NCI-H128 (cell line): ENCODE measurements around the gene MSLN.
"Not testable (repeated sequence)": the region's sequence is repeated elsewhere in the genome, so short reads cannot be mapped to it uniquely, and the experiment has no call there.

Experiments used
- DNase-seq: peaks from one replicate; lab custom pipeline; 2025; ENCODE audit not compliant: unreplicated experiment; lab: John Stamatoyannopoulos, UW

Gene MSLN

DNA sequence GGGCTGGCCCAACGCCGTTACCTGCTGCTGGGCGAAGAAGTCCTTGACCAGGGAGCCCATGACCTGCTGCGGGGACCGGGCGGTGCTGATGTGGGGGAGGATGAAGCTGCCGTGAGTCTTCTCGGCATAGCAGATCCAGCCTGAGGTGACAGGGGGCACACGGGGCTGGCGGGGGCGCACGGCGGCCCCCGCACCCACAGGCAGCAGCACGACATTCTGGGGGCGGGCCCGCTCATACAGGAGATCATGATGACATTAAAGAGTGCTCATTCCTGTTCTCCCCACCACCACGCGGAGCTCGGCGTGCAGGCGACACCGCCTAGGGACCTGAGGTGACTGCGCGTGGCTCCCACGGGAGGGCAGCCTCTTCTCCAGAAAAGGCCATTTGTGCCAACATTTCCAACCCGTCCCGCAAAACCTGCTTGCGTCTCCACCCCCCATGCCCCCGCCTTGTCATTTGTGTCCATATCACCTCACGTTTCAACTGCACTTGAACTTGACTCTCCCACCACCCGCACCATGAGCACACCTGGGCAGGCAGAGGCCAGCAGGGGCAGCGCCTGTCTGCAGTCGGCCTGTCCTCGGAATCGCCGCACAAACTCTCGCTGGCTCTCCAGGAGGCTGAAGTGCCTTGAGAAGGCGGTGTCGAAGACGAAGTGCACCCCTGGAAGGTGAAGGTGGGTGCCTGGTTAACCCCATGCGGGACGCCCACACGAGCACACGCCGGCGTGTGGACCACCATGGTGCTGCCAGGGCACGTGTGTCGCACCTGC, 26.1 kb upstream of the MSLN start:
- no peak for DNase-seq

GRCh38 chr16:734981-735881, 25.3 kb upstream of the MSLN start:
- no peak for DNase-seq

DNA sequence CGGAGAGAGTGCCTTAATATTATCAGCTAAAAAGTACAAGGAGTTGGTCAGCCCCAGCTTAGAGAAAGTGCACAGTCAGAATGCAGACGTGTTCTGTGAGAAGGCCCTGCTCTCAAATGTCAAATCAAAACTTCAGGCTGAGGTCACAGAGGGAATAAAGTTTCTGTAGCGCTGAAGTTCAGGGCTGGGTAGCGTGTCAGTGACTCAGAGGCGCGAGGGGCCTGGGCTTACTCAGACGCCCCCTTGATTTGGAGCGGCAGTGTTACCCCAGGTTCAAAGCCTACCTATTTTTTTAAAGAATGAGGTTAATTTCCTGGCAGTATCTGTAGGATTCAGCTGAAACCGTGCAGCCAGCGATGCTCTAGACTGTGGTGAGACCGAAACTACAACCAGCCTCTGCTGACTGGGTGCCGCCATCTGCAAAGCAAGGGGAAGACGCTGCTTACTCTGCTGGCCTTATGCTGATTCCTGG, 24.5 kb upstream of the MSLN start:
- DNase-seq = no peak

DNA sequence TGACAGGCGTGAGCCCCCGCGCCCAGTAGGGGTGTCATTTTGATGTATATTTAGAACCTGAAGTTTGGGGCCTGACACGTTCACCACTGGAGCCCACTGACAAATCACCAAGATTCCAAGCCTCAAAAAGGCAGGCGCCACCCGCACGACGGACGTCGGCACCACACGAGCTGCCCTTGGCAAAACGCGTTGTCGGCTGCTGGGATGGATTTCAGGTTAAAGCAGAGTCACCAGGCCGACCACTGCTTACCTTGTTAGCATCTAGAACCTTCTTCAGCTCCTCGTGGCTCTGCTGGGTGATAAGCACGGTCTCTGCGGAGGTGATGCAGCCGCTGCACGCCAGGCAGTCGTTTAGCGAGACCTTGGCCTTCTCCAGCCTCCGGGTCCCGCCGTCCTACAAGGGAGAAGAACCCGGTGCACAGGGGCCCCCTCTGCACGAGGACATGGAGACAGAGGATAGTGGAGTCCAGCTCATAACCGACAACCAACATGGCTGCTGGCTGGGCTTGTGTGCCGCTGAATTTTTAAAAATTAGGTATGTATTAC, 23.5 kb upstream of the MSLN start:
- no peak for DNase-seq

- no peak for DNase-seq
Observed at GRCh38 chr16:739560-740458, 20.7 kb upstream of the MSLN start.

GRCh38 chr16:740459-740763, 20.1 kb upstream of the MSLN start:
- DNase-seq = no peak

GRCh38 chr16:740764-741505, 19.6 kb upstream of the MSLN start, which contains the start of gene CIAO3:
CIAO3 (minus strand) TSS chr16:740997; CDS start chr16:740985, 12 bp downstream.
- DNase-seq = peak; percentile 46

- no peak for DNase-seq
Observed at GRCh38 chr16:741986-742629, 18.4 kb upstream of the MSLN start.

- DNase-seq = not testable (repeated sequence)
Observed at GRCh38 chr16:742894-743293, 17.6 kb upstream of the MSLN start.

- no peak for DNase-seq
Observed at GRCh38 chr16:743794-744500, 16.6 kb upstream of the MSLN start.

DNA sequence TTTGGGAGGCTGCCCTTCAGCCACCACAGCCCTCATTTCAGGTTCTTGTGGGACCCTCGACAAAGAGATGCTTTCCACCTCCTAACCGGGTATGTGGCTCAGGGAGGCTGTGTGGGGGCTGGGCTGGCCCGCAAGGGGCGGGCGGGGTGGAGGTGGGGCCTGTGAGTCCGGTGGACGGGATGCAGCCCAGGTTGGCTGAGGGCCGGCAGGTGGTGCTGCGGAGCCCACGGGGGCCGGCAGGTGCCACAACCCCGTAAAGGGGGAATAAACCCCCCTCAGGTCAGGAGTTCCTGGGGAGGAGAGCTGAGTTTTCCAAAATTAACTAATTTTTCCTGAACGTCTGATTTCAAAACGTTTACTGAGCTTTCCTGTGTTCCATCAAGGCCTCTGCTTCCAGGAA, 14.8 kb upstream of the MSLN start:
- DNase-seq = no peak

DNA sequence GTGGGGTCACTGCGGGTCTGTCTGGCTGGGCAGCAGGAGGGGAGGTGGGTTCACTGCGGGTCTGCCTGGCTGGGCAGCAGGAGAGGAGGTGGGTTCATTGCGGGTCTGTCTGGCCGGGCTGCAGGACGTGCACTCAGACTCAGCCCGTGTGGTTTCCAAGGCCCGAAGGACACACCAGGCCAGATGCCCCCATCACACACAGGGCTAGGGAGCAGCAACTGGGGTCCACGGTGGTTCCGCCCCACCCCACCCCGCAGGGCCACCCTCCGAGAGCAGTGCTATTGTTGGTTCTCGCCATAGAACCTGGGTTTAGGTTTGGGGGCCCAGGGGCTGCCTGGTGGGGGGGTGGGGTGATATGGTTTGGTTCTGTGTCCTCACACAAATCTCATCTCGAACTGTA, 13.9 kb upstream of the MSLN start:
- DNase-seq = no peak

GRCh38 chr16:747978-748746, 12.4 kb upstream of the MSLN start:
- DNase-seq = no peak

- no peak for DNase-seq
Observed at GRCh38 chr16:749010-749409, 11.5 kb upstream of the MSLN start.

- DNase-seq = no peak
Observed at GRCh38 chr16:750485-750884, 10.0 kb upstream of the MSLN start.

DNA sequence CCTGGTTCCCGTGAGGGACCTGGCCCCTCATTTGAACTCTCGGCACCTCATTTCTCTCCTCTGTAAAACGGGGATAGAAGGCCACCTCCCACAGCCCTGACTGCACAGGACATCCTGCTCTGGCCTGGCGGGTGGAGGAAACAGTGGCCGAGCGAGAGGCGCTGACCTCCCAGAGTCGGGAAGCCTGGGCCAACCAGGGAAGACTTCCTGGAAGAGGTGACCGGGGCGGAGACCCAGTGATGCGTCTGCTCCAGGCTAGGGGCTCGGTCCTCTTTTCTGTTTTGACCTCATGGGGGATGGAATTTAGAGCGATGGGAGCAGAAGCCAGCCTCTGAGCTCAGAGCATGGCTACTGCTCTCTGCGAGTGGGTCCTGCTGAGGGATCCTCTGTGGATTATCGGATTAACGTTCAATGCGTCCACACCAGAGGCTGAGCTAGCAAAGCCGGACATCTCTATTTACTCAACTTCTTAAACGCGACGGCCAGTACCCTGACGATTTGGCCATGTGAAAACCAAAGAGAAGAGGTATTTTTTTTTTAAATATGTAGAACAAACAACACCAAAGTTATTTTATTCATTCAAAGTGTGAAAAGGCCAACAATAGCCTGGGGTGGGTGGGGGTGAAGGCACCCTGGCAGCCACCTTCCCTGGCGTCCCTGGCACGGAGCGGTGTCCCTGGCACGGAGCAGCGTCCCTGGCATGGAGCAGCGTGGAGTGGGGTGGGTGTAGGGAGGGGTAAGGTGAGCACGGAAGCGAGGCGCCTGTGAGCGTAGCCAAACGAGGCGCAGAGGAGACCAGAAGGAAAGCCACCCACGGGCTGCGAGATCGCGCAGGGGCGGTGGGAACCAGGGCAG, 9.2 kb upstream of the MSLN start:
- no peak for DNase-seq

GRCh38 chr16:752007-752312, 8.6 kb upstream of the MSLN start:
- no peak for DNase-seq
